NCI-H748 treated with DMSO at 0.1 percent for 48 hours (cell line): ENCODE data around the gene PARP1.
A peak's percentile ranks its signal among the peaks of the same experiment; 100 is the strongest.
"Not testable (repeated sequence)": the region's sequence is repeated elsewhere in the genome, so short reads cannot be mapped to it uniquely, and the experiment has no call there.

Source experiments
- DNase-seq: peaks from one replicate; lab custom pipeline; 2025; lab: John Stamatoyannopoulos, UW

PARP1 gene

GRCh38 chr1:226428791-226429461, 21.0 kb upstream of the PARP1 start:
- peak; percentile 6 for DNase-seq

DNA sequence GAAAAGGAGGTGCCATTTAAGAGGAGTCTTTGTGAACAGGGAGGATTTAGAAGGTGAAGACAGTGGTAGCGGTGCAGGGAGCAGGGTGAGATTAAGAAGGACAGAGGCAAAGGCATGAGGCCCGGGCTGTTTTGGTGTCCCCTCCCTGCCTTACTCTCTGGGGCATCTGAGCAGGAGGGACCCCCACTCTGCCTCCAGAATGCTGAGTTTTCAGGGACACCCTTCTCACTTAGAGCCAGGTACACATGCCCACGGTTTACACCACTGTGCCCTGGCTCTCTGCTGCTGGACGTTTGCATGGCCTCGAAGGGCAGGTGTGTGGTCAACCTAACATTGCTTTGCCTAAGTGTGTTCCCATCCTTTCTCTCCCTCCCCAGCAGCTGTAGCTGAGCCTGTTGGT, 20.5 kb upstream of the PARP1 start:
- no peak for DNase-seq

- DNase-seq = no peak
Measured at GRCh38 chr1:226427131-226427530, 19.2 kb upstream of the PARP1 start.

DNA sequence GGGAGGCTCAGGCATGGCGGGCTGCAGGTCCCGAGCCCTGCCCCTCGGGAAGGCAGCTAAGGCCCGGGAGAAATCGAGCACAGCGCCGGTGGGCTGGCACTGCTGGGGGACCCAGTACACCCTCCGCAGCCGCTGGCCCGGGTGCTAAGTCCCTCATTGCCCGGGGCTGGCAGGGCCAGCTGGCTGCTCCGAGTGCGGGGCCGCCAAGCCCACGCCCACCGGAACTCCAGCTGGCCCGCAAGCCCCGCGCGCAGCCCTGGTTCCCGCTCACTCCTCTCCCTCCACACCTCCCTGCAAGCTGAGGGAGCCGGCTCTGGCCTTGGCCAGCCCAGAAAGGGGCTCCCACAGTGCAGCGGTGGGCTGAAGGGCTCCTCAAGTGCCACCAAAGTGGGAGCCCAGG, 18.5 kb upstream of the PARP1 start:
- not testable (repeated sequence) for DNase-seq

DNA sequence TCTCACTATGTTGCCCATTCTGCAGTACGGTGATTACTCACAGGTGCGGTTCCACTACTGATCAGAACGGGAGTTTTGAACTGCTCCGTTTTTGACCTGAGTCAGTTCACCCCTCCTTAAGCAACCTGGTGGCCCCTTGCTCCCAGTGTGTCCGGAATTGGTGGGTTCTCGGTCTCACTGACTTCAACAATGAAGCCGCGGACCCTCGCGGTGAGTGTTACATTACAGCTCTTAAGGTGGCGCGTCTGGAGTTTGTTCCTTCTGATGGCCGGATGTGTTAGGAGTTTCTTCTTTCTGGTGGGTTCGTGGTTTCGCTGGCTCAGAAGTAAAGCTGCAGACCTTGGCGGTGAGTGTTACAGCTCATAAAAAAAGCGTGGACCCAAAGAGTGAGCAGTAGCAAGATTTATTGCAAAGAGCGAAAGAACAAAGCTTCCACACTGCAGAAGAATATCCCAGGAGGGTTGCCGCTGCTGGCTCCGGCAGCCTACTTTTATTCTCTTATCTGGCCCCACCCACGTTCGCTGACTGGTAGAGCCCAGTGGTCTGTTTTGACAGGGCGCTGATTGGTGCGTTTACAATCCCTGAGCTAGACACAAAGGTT, 17.6 kb upstream of the PARP1 start:
- no peak for DNase-seq

DNA sequence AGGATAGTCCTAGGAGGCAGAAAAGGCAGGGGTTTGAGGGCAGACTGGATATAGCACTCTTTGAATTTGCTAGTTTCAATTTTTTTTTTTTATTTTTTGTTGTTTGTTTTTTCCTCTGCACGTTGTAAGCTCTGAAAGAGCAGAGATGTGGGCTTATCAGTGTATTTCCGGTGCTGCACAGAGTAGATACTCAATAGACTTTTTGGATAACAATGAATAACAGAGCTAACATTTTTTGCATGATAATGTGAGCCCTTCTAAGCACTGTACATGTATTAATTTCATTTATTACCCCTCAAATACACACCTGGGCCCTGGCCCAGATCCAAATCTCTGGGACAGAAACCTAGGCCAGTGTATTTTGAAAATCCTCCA, 17.1 kb upstream of the PARP1 start:
- DNase-seq = no peak

GRCh38 chr1:226424221-226425003, 16.5 kb upstream of the PARP1 start:
- peak; percentile 6 for DNase-seq

- DNase-seq = no peak
Measured at GRCh38 chr1:226422478-226422877, 14.6 kb upstream of the PARP1 start.

- no peak for DNase-seq
Measured at GRCh38 chr1:226420897-226421296, 13.0 kb upstream of the PARP1 start.

DNA sequence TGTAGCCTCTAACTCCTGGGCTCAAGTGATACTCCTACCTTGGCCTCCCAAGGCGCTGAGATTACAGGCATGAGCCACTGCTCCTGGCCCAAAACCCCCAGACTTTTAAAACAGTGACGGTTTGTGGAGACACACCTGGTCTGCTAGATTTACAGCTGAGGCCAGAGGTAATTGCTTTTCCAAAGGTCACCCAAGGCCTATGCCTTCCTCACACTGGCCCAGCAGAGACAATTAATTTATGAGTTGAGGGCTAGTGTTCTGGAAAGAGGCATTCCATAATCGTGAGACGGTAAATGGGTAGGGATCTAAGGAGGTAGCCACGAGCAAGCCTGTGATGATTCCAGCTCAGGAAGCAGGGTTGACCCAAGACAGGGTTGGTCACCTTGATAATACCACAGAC, 12.4 kb upstream of the PARP1 start:
- DNase-seq = no peak

DNA sequence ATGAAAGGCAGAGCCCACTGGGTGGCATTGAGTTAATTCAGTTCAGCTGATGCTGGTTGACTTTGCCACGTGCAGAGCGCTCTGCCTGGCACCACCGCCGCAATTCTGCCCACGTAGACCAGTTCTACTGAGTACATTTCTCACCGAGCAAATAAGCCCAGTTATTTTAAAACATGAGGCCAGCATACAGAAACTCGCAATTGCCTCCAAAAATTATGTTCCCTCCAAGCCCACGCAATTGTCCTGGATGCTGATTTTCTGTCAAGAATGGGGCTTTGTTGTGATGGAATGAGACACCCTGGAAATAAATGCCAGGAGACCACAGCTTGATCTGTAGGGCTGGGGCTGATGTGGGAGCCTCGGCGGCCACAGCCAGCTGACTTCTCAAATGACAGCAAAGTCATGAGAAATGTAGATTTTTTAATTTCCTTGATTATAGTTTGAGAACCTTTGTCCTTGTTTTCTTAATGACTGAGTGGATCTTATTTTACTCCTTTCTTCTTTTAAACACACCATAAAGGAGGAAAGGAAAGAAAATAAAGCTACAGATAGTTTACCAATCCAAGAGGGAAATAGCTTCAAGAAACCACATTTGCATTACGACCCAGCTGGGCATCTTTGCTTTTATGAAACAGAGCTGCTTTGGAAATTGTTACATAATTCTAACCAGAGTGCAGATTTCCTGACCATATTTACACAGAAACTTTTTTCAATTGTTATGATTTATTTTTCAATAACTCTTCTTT, 11.6 kb upstream of the PARP1 start:
- no peak for DNase-seq

- no peak for DNase-seq
Measured at GRCh38 chr1:226417830-226418546, 10.1 kb upstream of the PARP1 start.

DNA sequence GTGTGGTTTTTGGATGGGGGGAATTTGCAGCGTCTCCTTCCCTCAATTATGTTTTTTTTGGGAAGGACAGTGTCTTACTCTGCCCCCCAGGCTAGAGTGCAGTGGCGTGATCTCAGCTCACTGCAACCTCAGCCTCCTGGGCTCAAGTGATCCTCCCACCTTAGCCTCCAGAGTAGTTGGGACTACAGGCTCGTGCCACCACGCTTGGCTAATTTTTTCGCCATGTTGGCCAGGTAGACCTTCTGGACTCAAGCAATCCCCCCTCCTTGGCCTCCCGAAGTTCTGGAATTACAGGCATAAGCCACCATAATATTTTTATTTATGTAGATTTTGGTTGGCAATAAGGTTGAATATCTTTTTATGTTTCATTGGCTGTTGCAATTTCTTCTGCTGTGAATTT, 9.5 kb upstream of the PARP1 start:
- no peak for DNase-seq

GRCh38 chr1:226414098-226414698, 6.3 kb upstream of the PARP1 start:
- DNase-seq = no peak

DNA sequence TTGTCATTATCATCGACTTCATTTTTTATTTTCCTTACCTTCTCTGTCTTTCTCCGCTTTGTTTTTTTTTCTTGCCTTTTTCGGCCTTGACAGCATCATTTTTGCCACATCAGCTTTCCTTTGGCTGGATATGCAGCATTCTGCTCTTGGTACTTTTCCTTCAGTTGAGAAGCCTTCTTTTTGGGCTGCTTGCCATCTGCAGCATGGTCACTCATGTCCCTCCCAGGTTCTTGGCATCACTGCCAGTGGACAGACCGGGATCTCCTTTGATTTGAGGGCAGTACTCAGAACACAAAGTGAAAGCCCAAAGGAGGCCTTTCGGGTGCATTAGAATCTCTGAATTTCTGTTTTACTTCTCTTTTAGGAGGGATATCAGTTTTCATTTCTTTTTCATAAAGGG, 3.7 kb upstream of the PARP1 start:
- no peak for DNase-seq

DNA sequence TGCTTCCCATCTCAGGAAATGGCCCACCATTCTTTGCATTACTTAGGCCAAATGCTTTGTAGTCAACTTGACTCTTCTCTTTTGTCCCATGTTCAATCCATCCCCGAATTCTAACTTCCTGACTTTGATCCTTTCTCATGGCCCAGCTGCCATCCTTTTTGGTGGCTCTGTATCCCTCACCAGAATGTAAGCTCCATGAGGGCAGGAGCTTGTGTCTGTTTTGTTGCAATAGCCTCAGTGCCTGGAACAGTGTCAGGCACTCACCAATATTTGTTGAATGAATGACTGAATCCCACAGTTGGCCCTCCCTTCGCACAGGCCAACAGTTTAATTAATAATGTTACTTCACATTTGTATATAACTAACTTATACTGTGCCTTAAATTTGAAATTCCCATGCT, 3.1 kb upstream of the PARP1 start:
- DNase-seq = no peak

DNA sequence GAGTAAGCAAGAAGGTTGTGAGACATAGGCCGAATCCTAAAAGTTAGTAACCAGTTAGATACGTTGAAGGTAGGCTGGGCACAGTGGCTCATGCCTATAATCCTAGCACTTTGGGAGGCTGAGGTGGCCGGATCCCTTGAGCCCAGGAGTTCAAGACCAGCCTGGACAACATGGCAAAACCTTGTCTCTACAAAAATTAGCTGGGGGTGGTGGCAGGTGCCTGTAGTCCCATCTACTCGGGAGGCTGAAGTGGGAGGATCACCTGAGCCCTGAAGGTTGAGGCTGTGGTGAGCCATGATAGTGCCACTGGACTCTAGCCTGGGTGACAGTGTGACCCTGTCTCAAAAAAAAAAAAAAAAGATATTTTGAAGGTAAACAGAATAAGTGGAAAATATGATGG, 1.5 kb upstream of the PARP1 start:
- no peak for DNase-seq

DNA sequence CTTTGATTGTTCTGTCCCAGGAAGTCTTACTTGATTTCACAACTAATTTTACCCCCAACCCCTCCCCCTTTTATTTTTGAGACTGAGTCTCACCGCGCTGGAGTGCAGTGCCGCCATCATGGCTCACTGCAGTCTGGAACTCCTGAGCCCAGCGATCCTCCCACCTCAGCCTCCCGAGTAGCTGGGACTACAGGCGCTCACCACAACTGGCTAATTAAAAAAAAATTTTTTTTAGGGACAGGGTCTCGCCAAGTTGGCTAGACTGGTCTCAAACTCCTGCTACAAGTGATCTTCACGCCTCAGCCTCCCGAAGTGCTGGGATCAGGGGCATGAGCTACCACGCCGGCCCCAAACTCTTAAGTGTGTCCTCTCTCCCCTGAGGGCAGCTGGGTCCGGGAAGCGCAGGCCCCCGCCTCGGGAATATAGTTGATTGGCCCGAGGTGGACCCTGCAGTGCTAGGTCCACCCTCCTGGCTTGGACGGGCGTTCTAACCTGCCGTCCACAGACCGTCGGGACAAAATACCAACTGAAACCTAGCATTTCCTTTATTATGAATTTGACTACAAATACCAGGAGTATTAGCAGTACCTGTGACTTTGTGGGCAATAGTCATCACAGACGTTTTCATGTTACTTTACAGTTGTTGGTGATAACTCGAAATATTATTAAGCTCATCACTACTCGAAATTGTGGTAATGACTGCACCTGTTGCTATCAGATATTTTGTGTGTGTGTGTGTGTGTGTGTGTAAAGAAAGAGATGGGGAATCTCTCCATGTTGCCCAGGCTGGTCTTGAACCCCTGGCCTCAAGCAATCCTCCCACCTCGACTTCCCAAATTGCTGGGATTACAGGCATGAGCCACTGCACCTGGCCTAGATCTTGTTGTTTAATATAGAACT, 642 bp upstream of the PARP1 start:
- DNase-seq = no peak

GRCh38 chr1:226407199-226407496, 745 bp downstream of the PARP1 start:
- DNase-seq = no peak

DNA sequence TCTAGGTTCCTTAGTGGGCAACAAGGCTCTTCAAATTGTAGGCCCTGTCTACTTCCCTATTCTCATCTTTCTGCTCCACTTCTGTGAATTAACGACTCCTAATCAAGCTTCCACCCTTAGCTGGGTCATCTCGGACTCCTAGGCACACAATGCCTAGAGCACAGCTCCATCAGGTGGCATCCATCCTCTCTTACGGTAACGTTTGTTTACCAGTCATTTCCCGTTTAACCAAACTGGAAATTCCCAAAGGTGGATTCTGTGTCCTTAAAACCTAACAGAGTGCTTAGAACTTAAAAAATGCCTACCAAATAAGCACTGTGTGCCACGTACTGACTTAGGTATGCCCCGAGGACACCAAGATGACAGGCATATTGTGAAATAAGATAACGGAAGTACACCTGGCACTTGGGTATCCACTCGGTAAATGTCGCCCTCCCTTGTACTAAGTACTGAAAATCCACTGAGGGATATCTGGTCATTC, 1.5 kb downstream of the PARP1 start:
- no peak for DNase-seq
